NCI-H1105 treated with DMSO at 0.1 percent for 48 hours (cell line): ENCODE data around the gene TNS1.

Experiments
- DNase-seq: peaks from one replicate; lab custom pipeline; 2025; lab: John Stamatoyannopoulos, UW

Gene TNS1

DNA sequence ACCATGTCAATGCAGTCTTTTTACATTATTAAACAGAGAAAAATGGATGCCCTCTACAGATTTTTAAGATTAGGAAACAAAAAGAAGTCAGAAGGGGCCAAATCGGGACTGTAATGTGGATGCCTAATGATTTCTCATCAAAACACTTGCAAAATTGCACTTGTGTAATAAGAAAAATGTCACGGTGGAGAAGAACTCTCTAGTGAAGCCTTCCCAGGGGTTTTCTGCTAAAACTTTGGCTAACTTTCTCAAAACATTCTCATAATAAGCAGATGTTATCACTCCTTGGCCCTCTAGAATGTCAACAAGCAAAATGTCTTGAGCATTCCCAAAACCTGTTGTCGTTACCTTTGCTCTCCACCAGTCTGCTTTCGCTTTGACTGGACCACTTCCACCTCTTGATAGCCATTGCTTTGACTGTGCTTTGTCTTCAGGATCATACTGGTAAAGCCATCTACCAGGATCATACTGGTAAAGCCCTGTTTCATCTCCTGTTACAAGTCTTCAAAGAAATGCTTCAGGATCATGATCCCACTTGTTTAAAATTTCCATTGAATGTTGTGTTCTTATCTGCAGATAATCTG lies 226.8 kb downstream of the TNS1 start:
- DNase-seq = no peak

DNA sequence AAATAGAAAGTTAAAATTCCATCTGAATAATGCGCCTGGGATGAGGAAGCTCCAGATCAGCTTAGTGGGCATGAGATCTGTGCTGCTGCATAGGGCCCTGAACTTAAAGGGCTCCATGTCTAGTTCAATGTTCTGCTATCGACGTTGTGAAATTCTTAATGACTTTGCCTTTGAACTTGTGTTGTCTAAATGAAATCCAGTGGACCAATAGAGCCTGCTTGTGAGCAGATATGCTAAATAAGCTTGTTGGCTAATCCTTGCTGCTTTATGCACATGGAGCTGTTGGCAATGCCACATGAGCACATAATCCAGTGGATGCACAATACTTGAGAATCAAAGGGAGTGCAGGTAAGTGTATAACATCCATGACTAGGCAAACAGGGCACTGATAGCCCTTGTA lies 228.6 kb downstream of the TNS1 start:
- no peak for DNase-seq

DNA sequence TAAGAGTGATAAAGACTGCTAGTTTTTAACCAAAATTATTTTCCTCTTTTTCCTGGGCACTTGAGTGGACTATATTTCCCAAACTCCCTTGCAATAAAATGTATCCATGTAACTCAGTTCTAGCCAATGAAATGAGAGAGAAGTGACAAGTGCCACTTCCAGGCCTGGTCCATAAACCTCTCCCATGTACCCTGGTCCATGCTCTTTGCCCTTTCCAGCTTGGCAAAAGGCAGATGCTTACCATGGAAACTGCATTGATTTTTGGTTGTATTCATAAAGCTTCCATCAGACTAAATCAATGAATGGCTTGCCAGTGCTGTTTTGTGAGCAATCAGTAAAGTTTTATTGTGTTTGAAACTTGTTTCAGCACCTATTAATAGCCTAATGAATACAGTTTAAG lies 229.3 kb downstream of the TNS1 start:
- no peak for DNase-seq

DNA sequence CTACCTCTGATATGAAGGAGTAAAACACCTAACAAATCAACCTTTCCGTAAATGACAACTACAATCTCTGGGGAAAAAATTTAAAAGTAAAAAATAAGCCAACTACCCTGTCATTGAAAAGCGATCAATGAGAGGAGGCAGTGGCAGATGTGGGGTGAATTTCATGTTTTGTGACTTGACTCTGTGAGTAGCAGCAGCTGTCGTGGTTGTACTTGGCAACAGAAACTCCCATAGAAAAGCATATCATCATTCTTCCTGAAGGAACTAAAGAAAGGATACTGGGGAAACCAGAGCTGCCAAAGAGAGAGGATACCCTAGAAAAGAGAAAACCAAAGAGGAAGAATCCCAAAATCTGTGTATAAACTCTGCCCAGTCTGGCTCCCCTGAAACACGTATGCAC lies 236.4 kb downstream of the TNS1 start:
- DNase-seq = no peak

DNA sequence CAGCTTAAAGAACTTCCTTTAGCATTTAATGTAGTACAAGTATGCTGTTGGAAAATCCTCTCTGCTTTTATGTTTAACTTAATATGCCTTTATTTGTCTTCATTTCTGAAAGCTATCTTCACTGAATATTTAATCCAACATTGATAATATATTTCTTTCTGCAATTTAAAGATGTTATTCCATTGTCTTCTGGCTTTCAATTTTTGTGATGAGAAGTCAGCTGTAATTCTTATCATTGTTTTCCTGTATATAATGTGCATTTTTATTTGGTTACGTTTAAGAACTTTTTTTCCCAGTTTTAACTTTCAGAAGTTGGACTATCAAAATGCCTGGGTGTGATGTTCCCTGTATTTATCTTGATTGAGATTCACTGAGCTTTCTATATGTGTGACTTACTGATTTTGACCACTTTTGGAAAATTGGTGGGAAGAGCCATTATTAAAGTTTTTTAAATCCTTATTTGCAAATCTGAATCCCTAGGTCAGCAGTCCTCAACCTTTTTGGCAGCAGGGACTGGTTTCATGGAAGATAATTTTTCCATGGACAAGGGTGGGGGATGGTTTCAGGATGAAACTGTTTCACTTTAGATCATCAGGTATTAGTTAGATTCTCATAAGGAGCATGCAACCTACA lies 241.0 kb downstream of the TNS1 start:
- DNase-seq = no peak

DNA sequence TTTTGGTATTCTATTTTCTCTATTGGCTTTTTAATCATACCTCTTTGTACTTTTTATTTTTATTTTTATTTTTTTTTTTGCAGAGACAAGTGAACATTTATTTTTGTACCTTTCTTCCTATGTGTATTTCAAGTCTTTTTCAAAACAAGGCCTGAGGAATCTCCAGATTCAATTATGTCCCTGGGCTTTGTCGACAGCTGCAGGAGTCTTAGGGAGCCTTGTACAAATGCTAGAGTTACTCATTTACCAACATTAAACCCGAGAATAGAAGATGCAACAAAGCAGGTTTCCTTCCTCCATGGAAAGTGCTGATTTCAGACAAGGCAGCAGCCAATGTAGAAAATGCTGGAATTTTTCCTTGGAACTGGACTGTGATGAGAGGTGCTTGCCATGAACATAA lies 242.8 kb downstream of the TNS1 start:
- DNase-seq = no peak

DNA sequence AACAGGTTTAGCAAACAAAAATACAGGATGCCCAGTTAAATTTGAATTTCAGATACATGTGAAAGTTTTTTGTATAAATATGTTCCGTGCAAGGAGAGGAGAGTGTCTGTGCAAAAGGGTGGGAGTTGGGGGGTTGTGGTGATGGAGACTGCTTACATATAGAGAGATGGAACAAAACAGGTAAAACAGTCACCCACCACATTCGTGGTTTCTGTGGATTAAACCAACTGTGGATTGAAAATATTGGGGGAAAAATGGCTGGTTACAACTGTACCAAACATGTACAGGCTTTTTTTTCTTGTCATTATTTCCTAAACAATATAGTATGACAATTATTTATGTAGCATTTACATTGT lies 245.7 kb downstream of the TNS1 start:
- DNase-seq = no peak

DNA sequence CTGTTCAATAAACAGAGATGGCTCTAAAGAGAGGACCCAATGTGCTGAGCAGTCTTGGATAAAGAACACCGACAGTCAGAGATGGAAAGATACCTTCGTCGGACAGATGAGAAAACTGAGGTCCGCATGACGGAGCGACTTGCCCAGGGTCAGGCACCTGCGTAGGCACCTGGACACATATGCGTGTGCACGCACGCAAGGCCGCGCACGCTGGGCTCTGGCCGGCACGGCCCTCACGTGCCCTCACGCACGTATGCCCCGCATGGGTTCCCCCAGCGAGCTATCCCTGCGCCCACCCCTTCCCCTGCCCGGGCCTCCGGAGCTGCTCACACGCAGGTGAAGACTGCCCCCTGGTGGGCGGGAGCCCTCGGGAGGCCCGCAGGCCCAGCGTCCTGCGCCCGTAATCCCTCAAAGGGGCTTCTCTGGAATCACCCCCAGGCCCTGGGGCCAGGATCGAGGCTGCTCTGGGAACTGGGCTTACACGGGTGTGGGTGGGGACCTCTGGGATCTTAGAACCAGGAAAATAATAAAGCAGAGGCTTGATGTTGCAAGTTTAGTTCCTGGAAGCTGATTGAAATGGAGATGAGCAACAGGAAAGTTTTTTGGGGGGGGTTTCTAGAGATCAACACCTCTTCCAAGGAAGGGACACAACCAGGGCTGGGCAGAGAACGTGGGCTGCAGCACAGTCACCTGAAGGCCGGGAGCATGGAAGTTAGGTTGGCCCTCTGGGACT lies 246.3 kb downstream of the TNS1 start:
- DNase-seq = no peak

DNA sequence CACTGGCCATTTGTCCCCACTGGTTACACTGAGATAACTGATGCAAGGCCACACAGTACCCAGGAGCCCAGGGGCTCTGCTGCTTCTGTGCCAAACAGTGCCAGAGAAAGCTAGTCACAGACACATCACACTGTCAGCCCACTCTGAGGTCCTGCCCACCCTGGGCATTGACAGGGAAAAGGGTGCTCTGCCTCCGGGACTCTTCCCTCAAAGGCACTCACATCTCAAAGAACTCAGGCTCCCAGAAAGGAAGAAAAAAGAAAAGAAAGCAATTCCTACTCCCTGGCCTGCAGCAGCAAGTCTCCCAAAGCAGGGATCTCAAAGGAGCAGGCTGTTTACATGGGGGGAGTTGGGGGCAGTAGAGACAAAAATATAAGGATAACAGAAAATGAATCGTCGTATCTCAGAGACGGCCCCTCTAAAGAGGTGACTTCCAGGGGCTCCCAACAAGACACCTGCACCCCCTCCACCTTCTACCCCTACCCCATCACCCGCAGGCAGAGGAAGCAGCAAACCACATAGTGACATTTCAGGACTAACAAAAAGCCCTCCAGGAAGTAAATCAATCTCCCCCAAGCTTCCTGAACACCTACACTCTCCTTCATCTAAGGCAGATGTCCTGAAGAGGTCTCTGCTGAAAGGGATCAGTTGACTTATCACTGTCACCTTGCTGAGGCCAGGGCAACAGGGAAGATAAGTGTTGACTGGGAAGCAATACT lies 247.6 kb downstream of the TNS1 start:
- no peak for DNase-seq

DNA sequence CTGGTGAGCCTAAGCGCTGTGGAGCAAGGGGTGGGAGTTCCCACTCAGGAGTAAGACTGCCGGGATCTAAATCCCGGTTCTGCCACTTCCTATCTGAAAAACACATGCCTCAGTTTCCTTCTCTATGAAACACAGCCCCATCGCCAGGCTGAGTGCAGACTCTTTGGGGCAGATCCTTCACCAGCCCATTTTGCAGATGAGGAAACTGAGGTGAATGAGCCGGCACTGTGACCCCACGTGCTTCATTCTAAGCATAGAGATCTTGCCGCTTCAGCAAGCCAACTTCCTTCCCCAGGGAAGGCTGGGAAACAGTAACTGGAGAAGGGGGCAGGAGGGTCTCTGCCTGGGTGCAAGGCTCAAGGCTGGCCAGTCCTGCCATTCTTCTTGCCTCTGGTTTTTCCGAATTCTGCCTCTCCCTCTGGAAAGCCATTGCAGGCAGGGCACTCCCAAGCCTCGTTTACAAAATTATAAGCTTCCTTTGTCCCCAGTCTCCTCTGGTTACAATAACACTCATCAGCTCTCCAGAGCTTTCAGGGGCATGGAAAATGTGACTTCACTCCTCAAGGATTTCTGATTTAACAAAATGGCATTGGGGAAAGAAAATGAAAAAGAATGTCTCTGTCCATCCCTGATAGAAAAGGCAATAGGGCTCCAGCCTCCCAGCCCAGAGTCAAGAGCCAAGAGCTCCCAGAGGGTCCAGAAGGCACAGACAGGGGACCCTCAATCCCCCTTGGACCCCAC lies 249.2 kb downstream of the TNS1 start:
- no peak for DNase-seq

DNA sequence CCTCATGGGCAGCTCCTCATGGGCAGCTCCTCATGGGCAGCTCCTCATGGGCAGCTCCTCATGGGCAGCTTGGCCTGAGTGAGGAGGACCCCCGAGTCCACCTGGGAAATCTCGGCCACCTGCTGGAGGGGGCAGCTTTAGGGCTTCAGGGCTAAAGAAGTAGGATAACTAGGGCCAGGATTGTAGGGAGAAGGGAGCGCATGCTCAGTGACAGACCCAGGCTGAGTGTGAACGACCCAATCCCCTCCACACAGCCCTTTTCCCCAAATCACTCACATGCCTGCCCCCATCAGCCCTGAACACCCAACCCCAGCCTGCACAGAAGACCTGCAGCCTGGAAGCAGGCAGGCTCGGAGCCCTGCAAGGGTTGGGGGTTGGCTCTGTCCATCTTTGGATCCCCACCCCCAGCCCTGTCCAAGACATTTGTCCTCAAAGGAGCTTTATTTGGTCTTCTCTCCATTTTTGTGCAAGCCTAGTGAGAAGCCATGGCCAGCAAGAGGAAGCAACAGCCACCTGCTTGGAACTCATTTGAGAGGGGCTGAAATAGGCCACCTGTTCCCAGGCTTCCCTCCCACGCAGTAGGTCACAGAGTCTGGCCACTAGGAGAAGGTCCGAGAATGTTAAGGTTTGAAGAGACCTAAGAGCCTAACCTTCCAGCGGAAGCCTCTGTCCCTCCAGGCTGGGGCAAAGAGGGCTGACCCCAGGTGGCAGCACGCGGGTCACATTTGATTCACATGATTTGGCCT lies 249.9 kb downstream of the TNS1 start:
- DNase-seq = no peak

DNA sequence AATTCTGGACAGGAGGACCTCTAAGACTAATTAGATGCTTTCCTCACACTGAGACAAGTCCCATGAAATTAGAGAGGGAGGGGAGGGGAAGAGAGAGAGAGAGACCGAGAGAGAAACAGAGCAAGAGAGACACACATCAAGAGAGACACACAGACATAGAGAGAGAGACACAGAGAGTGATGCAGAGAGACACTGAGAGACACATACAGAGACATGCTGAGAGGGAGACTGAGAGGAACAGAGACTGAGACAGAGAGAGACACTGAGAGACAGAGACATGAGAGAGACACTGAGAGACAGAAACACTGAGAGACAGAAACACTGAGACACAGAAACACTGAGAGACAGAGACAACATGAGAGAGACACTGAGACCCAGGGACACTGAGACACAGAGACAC lies 250.8 kb downstream of the TNS1 start:
- no peak for DNase-seq

DNA sequence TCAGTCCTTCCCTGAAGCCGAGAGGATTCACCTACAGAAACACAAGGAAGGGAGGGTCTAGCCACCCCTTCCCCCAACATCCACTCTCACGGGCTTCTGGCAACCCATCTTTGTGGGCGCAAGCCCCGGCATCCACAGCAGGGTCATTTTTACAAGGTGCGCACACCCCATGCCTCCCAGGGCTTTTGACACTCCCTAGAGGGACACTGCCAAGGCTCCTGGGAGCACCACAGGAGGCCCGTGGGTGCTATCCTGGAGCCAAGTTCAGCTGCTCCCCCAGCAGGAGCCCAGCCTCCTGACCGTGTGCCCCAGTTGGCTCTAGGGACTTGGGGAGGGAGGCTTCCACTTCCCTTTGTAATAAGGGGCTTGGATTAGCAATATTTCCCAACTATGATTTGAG lies 251.6 kb downstream of the TNS1 start:
- DNase-seq = no peak
